ENCODE data around the gene PATL1.
A peak's percentile ranks its signal among the peaks of the same experiment; 100 is the strongest.
"Not testable (repeated sequence)": the region's sequence is repeated elsewhere in the genome, so short reads cannot be mapped to it uniquely, and the experiment has no call there.

Gene PATL1, protein sequence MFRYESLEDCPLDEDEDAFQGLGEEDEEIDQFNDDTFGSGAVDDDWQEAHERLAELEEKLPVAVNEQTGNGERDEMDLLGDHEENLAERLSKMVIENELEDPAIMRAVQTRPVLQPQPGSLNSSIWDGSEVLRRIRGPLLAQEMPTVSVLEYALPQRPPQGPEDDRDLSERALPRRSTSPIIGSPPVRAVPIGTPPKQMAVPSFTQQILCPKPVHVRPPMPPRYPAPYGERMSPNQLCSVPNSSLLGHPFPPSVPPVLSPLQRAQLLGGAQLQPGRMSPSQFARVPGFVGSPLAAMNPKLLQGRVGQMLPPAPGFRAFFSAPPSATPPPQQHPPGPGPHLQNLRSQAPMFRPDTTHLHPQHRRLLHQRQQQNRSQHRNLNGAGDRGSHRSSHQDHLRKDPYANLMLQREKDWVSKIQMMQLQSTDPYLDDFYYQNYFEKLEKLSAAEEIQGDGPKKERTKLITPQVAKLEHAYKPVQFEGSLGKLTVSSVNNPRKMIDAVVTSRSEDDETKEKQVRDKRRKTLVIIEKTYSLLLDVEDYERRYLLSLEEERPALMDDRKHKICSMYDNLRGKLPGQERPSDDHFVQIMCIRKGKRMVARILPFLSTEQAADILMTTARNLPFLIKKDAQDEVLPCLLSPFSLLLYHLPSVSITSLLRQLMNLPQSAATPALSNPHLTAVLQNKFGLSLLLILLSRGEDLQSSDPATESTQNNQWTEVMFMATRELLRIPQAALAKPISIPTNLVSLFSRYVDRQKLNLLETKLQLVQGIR

DNA sequence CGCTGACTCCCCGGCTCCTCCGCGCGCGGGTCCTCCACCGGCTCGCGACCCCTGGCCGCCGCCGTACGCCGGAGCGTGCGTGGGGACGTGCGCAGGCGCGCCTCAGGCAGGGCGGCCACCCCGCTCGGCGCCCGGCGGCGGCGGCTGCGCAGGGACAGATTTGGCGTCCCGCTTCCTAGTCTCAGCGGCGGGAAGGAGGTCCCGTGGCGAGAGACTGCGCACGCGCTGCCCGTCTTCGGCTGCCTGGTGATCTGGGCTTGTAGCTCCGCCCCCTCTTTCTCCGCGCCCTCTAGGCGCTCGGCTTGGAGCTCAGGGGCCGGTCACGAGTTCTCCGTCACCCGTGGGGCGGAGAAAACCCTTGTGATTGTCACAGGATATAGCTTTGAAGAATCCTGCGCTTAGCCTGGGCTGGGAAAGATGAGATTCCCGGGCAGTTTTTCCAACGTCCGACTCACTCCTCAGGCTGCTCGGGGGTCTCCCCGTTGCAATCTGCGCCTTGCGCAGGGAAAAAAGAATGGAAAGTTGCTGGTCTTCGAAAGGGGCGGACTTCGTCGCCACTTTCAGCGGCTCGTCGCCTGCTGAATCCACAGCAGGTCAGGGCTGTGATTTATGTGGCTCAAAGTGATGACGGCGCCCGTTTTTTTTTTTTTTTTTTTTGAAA is at the start of gene PATL1:
Gene PATL1, minus strand, starts transcription at position 88 of the 661 bp plus-strand sequence. CDS start 142 bp downstream, outside the sequence.
- peak; percentile 96 for DNase-seq (ENCODE audit: low spot score)

DNA sequence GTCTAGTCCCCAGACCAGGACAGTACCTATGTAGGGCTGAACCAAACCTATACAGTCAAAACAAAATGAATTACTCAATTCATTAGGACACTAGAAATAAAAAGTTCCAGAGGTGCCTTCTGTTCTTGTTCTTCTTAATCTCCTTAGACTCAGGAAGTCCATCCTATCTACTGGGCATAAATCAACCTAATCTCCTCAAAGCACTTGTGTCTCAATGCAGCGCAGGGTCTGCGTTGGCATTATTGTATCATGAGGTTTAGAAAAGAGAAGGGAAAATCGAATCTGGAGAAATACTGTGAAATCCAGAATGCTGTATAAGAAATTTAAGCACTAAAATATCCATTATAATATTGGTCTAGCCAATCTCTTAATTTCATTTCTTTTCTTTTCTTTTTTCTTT is 47.2 kb upstream of the PATL1 start:
- DNase-seq (ENCODE audit: low spot score) = no peak

DNA sequence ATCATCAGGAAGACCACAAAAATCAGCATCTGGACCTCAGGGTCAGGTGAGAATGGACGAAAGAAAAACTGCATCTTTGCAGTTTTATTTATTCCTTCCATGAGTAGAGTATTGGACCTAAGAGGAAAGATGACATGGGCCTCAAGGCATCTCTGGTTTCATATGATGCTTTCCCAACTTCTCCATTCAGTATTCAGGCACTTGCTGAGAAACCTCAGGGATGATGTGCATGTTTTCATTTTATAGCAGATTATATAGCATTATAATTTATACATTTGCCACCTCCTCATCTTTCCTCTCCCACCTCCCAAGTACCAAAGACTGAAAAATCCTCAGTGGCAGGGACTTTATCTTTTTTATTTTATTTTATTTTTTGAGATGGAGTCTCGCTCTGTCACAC is 44.9 kb upstream of the PATL1 start, which contains the start of gene OR10V1:
Gene OR10V1, minus strand, starts transcription at position 101 of the 400 bp plus-strand sequence. Its CDS starts 0 bp downstream, at position 101.
- no peak for DNase-seq (ENCODE audit: low spot score)

DNA sequence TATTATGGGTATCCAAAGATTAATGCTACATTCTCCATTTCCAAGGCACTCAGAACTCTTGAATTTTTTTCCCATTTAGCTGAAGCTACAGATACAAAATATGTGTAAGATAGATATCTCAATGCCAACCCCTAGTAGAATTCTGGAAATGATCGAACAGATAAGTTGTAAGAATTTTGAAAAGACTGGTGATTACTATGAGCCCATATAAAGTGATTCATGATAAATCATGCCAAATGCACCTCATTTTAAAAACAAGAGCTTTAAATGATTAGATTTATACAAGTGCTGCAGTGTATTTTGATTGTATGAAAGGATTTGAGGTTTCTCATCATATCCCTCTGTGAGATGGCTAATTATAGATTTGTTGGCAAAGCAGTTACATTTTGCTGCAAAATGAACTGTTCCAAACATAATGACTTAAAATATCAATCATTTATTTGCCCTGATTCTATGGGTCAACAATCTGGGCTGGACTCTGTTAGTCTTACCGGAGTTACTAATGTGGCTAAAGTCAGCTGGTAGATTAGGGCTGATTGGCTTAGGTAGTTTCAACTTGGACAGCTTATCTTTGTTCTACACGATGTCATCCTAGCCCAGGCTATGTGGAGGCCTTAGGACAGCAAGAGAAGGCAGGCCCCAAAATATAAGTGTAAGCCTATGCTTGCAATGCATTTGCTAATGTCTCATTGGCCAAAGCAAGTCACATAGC is 41.5 kb upstream of the PATL1 start:
- DNase-seq (ENCODE audit: low spot score) = no peak

DNA sequence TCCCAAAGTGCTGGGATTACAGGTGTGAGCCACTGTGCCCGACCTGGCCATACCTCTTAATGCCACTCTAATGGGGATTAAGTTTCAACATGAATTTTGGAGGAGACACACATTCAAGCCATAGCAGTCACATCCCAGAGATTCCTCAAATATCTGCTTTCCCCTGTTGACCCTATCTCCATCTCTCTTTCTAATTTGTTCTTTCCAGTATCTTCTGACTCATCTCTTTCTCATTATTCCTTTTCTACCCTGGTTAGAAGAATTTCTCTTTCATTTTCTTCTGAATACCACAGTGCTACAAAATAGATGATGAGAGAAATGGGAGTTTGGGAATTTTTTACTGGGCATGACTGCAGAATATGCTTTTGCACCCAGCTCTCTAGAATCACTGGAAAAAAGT is 39.7 kb upstream of the PATL1 start:
- no peak for DNase-seq (ENCODE audit: low spot score)

DNA sequence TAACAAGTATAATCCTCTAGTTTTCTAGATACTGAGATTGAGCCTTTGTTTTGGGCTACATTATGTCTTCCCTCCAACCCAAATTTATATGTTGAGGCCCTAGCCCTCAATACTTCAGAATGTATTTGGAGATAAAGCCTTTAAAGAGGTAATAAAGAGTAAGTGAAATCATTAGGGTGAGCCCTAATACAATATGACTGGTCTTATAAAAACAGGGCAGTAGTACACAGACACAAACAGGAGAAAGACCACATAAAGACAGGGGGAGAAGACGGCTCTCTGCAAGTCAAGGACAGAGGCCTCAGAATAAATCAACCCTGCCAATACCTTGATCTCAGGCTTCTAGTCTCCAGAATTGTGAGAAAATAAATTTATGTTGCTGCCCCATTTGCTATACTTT is 38.5 kb upstream of the PATL1 start:
- DNase-seq (ENCODE audit: low spot score) = no peak

DNA sequence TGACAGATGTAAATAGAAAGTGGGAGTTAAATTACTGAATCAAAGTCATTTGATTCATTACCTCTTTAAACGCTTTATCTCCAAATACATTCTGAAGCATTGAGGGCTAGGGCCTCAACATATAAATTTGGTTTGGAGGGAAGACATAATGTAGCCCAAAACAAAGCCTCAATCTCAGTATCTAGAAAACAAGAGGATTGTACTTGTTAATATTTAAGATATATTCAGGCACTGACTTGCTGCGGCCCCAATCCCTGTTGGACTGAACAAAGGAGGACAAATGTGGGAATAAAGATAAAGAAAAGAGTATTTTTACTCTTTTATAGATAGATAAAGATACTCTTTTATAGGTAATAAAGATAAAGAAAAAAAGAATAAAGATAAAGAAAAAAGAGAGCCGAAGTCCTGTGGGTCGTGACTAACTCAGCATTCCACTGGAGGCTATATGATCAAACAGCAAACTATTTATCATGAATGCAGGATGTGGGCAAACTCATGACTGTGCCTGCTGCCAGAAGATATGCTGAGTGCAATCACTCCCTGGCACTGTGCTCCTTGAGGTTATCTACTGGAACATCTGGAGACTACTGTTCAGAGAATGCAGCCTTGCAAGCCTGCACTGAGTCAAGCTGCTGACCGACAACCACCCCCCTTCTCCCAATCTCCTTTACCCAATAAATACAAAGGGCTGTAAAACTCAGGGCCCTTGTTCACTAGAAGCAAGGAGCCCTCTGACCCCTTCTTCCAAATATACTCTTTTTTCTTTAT is 37.9 kb upstream of the PATL1 start:
- no peak for DNase-seq (ENCODE audit: low spot score)

DNA sequence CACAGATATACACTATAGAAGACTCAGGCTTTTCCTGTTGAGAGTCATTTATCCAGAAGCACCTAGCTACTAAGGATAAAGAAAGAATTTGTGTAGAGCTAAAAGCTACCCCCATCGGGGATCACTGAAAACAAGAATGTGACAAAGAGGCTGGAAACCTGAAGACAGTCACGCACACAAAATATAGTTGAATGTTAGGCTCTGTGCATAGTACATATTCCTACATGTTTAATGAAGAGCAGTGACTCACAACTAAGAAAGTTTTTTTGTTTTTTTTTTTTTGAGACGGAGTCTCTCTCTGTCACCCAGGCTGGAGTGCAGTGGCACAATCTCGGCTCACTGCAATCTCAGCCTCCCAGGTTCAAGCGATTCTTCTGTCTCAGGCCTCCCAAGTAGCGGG is 36.5 kb upstream of the PATL1 start:
- DNase-seq (ENCODE audit: low spot score) = no peak

DNA sequence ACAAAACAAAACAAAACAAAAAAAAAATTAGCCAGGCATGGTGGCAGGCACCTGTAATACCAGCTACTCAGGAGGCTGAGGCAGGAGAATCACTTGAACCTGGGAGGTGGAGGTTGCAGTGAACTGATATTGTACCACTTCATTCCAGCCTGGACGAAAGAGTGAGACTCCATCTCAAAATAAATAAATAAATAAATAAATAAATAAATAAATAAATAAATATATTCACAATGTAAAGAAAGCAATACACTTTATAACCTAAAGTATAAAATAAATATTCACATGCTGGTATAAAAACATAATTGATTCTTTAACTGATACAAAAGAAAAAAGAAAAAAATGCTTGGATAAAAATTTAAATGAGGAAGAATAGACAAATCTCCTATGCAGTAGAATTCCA is 34.7 kb upstream of the PATL1 start:
- not testable (repeated sequence) for DNase-seq (ENCODE audit: low spot score)

DNA sequence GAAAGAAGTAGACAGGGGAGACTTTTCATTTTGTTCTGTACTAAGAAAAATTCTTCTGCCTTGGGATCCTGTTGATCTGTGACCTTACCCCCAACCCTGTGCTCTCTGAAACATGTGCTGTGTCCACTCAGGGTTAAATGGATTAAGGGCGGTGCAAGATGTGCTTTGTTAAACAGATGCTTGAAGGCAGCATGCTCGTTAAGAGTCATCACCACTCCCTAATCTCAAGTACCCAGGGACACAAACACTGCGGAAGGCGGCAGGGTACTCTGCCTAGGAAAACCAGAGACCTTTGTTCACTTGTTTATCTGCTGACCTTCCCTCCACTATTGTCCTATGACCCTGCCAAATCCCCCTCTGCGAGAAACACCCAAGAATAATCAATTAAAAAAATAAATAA is 31.3 kb upstream of the PATL1 start:
- DNase-seq (ENCODE audit: low spot score) = not testable (repeated sequence)

DNA sequence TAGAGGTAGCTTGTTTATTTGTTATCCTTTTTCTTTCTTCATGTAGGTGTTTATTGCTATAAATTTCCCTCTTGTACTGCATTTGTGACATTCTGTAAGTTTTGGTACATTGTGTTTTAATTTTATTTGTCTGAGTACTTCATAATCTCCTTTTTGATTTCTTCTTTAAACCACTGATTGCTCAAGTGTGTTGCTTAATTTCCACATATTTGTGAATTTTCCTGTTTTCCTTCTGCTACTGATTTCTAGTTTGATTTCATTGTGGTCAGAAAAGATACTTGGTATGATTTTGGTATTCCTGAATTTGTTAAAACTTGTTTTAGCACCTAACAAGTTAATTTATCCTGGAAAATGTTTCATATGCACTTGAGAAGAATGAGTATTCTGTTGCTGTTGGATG is 29.7 kb upstream of the PATL1 start:
- DNase-seq (ENCODE audit: low spot score) = no peak

DNA sequence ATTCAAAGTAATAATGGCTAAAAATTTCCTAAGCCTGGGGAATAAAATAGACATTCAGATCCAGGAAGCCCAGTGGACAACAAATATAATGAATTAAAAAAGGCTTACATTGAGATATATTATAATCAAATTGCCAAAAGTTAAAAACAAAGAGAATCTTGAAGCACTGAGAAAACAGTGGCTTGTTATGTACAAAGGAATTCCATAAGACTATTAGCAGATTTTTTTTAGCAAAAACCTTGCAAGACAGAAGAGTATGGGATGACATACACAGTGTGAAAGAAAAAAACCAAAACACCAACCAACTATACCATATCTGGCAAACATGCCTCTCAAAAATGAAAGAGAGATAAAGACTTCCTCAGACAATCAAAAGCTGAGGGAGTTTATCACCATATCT is 24.1 kb upstream of the PATL1 start:
- no peak for DNase-seq (ENCODE audit: low spot score)

DNA sequence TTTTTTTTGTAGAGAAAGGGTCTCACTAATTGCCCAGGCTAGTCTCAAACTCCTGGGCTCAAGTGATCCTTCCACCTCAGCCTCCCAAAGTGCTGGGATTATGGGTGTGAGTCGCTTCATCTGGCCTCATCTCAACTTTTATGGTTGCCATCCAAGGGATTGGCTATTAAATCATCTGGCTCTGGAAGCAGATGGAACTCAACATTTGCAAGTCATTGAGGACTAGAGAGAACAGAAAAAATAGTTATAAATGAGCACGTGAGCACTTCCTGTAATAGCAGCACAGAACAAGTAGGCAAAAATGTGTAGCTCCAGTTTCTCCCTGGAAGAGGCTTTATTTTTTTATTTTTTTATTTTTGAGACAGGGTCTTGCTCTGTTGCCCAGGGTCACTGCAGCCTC is 22.3 kb upstream of the PATL1 start:
- no peak for DNase-seq (ENCODE audit: low spot score)

DNA sequence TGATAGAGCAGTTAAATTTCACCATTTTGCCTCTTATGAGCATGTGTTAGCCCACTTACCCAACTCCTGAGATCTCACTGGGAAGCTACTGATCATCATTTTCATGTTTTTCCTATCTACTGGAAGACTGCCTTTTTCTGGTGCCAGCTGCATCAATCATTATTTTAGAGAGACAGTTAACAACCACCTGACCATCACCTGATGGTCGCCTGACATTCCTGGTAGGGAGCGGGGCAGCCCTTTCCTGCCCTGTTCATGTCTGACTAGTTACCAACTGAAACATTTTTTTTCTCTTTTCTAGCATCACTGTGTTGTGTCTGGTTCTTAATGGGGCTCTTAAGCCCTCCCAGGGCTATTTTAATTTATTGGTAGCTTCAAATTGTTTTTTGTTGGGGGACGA is 20.2 kb upstream of the PATL1 start:
- DNase-seq (ENCODE audit: low spot score) = no peak

DNA sequence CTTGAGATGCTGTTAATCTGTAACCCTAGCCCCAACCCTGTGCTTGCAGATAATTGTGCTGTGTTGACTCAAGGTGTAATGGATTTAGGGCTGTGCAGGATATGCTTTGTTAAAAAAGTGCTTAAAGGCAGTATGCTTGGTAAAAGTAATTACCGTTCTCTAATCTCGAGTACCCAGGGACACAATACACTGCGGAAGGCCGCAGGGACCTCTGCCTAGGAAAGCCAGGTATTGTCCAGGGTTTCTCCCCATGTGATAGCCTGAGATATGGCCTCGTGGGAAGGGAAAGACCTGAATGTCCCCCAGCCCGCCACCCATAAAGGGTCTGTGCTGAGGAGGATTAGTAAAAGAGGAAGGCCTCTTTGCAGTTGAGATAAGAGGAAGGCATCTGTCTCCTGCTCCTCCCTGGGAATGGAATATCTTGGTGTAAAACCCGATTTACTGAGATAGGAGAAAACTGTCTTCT is 12.5 kb upstream of the PATL1 start:
- not testable (repeated sequence) for DNase-seq (ENCODE audit: low spot score)

DNA sequence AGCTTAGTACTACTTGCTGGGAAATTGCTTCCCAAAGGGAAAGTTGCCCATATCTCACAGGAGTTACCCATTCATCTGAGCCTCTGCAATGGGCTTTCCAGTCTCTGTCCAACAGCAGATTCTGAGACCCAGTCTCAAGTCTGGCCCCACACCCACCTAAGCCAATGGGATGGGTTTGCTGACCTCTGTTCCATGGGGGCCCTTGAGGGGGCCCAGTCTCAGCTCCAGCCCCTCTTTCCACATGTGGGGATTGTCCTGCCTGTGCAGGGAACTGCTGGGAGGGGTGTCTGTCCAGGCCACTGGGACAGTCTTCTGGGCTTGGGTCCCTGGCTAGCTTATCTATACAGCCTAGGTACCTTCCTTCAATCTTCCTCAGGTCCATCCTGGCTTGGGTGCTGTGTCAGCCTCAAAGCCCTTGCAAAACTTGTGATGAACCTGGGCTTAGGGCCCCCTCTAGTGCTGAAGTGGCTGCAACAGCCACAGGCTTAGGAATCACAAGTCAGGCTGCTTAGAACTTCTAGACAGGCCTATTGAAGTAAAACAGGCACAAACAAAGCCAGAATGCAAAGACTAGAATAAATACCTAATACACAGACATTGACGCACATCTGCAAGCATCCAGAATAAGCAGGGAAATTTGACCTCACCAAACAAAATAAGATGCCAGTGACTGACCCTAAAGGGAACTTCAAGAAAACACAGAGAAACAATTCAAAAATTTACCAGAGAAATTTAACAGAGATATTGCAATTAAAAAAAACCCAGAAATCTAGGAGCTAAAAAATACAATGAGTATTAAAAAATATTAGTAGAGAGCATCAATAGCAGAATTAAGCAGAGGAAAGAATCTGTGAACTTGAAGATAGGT is 11.7 kb upstream of the PATL1 start:
- peak; percentile 42 for DNase-seq (ENCODE audit: low spot score)

DNA sequence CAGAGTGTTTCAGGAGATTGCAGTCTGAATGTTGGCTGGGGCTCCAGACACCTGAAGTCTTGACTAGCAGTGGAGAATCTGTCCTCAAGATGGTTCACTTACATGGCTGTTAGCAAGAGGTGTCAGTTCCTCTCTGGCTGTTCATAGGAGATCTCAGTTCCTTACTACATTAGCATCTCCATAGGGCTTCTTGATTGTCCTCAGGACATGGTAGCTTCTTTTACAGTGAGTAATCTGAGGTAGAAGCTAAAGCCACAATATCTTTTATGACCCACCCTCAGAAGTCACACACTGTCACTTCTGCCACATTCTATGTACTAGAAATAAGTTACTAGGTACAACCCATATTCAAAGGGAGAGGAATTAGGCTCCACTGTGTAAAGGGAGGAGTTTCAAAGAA is 10.5 kb upstream of the PATL1 start:
- no peak for DNase-seq (ENCODE audit: low spot score)

DNA sequence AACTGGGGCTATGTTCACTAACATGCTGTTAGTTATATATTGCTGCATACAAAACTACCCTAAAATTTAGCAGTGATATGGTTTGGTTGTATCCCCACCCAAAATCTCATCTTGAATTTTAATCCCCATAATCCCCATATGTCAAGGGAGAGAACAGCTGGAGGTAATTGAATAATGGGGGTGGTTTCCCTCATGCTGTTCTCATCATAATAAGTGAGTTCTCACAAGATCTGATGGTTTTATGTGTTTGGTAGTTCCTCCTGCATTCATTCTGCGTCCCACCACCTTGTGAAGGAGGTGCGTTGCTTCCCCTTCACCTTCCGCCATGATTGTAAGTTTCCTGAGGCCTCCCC is 10.0 kb upstream of the PATL1 start:
- no peak for DNase-seq (ENCODE audit: low spot score)

DNA sequence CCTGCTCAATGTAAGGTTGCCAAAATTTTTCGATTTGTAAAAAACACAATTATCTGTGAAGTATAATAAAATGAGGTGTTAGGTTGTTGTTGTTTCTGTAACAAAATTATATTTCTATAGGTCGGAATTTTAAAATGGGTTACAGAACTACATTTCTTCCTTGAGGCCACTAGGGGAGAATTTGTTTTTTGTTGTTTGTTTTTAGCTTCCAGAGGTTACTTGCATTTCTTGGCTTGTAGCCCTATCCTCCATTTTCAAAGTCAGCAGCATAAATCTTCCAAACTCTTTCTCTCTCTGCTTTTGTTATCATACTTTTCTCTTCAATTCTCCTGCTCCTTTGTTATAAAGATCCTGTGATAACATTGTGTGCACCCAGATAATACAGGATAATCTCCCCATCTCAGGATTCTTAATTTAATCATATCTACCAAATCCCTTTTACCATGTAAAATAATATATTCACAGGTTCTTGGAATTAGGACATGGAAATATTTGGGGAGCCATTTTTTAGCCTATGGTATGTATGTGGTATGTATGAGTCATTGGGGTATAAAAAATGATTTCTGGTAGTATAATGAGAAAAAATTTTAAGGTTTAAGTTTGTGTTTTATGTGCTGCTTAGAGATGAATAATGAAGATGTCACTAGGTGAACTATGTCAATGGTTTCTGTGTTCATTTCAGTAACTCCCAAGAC is 9.4 kb upstream of the PATL1 start:
- DNase-seq (ENCODE audit: low spot score) = no peak

DNA sequence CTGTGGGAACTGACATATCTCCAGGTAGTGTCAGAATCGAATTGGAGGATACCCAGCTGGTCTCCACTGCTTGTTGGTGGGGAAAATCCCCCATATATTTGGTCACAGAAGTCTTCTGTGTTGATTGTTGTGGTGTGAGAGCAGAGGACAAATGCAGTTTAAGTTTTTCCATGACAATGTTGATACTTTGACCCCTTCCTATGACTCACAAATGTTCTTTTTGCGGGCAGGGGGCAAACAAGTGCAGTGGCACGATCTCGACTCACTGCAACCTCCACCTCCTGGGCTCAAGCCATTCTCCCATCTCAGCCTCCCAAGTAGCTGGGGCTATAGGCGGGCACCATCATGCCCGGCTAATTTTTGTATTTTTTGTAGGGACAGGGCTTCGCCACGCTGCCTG is 7.4 kb upstream of the PATL1 start:
- DNase-seq (ENCODE audit: low spot score) = no peak

Measured in kidney capillary endothelial cell (primary cell).